K562 (cell line): Measurements from ENCODE around the gene AIFM3. TPM values are rescaled to one million over a fixed set of nuclear protein-coding genes. Genes with fewer than 3 reads are reported as not detected.

Source experiments
- FOXP1 ChIP-seq: sonication (generic); formaldehyde crosslinking; IDR thresholded peaks from 2 replicates; pipeline ENCODE4 v1.8.0; 2022; ENCODE audit warnings: mild to moderate bottlenecking, missing genetic modification reagents
- GATAD2A ChIP-seq: fragments of 450-650 bp; IDR thresholded peaks from 2 replicates; pipeline ENCODE4 v1.6.1; 2017
- HDAC3 ChIP-seq: fragments of 450-650 bp; IDR thresholded peaks from 2 replicates; pipeline ENCODE4 v1.6.1; 2018; ENCODE audit warnings: borderline replicate concordance, mild to moderate bottlenecking, moderate library complexity; ENCODE audit not compliant: partially characterized antibody
- ILF3 ChIP-seq: fragments of 450-650 bp; IDR thresholded peaks from 2 replicates; pipeline ENCODE4 v1.6.1; 2018; ENCODE audit warnings: antibody characterized with exemption, mild to moderate bottlenecking, moderate library complexity, borderline replicate concordance
- MIER1 ChIP-seq: fragments of 450-650 bp; IDR thresholded peaks from 2 replicates; pipeline ENCODE4 v1.6.1; 2016; ENCODE audit warnings: antibody characterized with exemption, mild to moderate bottlenecking, low read depth
- NEUROD1 ChIP-seq: fragments of 150-350 bp; IDR thresholded peaks from 2 replicates; pipeline ENCODE4 v1.6.1; 2014; ENCODE audit warnings: borderline replicate concordance, low read length, low read depth; ENCODE audit not compliant: partially characterized antibody
- PYGO2 ChIP-seq: fragments of 450-650 bp; IDR thresholded peaks from 2 replicates; pipeline ENCODE4 v1.6.1; 2016; ENCODE audit warnings: mild to moderate bottlenecking, missing genetic modification characterization, moderate library complexity, missing compliant biosample characterization
- SAP30 ChIP-seq: fragments of 200-600 bp; sonication (generic); IDR thresholded peaks from 2 replicates; pipeline ENCODE4 v1.6.1; 2012; ENCODE audit warnings: borderline replicate concordance, low read depth, mild to moderate bottlenecking, moderate library complexity, low read length, control low read depth, inconsistent platforms; ENCODE audit not compliant: insufficient read depth, poor library complexity, severe bottlenecking
- SP2 ChIP-seq: IDR thresholded peaks from 2 replicates; pipeline ENCODE4 v1.6.1; 2011; ENCODE audit warnings: mild to moderate bottlenecking, low read depth, low read length, moderate library complexity; ENCODE audit not compliant: poor library complexity, severe bottlenecking; ENCODE audit errors: extremely low read depth
- ZNF224 ChIP-seq: sonication (generic); formaldehyde crosslinking; IDR thresholded peaks from 2 replicates; pipeline ENCODE4 v1.8.0; 2022; ENCODE audit warnings: mild to moderate bottlenecking, missing genetic modification reagents
- ZNF717 ChIP-seq: fragments of 250-450 bp; sonication (Bioruptor Pico); IDR thresholded peaks from 2 replicates; pipeline ENCODE4 v1.5.0; 2021
- polyA plus RNA-seq, 8 experiments: library from polyadenylated mRNA; depleted of rRNA in 4 of 8; stranded (reverse) in 5 of 8; unstranded in 3 of 8; fragments of >200 nt; fragmentation: Nextera tagmentation in 2 of 8; fragmentation: Illumina TruSeq in 1 of 8; extraction: Ambion mirVana in 2 of 8; extraction: Trizol in 1 of 8; gene quantifications; 2 replicates each; pipeline versions ENCODE4 v1.2.1 to v1.2.3, GENCODE V29; 2011 to 2014; ENCODE audit warnings: inconsistent platforms in 1 of 8, missing spikeins in 1 of 8
- total RNA-seq, 7 experiments: library from RNA; depleted of rRNA in 6 of 7; stranded (reverse); fragments of >200 nt in 6 of 7; fragmentation: Illumina TruSeq in 2 of 7; extraction: Trizol in 2 of 7; gene quantifications; 2 replicates each; pipeline versions ENCODE4 v1.2.1 to v1.2.3, GENCODE V29; 2011 to 2021; ENCODE audit warnings: low replicate concordance in 1 of 7
- TF ChIP-seq, protein P1 (sequence below): conservative IDR thresholded peaks from 2 replicates; pipeline ENCODE4 v1.6.1; 2011; ENCODE audit warnings: low read depth, mild to moderate bottlenecking, low read length; ENCODE audit not compliant: control insufficient read depth
- TF ChIP-seq, protein P2 (sequence below): IDR thresholded peaks from 2 replicates; pipeline ENCODE4 v1.6.1; 2011; ENCODE audit not compliant: insufficient read length; ENCODE audit errors: extremely low read depth
- TF ChIP-seq, protein P3 (sequence below): fragments of 450-650 bp; IDR thresholded peaks from 2 replicates; pipeline ENCODE4 v1.6.1; 2016; ENCODE audit warnings: missing biosample characterization, missing genetic modification characterization
- TF ChIP-seq, protein P4 (sequence below): fragments of 250-450 bp; sonication (Bioruptor Pico); IDR thresholded peaks from 2 replicates; pipeline ENCODE4 v1.8.0; 2022; ENCODE audit warnings: inconsistent platforms
- TF ChIP-seq, protein P5 (sequence below): fragments of 250-450 bp; sonication (Bioruptor Pico); IDR thresholded peaks from 2 replicates; pipeline ENCODE4 v1.4.0; 2020

The AIFM3 gene
- total and polyA plus RNA-seq, 9 of the 15 experiments (the other 6 are each of a cell fraction or from before 2014, with no cell fraction given), result 0.03 to 0.20 (median 0.07) TPM; not detected in 1

DNA sequence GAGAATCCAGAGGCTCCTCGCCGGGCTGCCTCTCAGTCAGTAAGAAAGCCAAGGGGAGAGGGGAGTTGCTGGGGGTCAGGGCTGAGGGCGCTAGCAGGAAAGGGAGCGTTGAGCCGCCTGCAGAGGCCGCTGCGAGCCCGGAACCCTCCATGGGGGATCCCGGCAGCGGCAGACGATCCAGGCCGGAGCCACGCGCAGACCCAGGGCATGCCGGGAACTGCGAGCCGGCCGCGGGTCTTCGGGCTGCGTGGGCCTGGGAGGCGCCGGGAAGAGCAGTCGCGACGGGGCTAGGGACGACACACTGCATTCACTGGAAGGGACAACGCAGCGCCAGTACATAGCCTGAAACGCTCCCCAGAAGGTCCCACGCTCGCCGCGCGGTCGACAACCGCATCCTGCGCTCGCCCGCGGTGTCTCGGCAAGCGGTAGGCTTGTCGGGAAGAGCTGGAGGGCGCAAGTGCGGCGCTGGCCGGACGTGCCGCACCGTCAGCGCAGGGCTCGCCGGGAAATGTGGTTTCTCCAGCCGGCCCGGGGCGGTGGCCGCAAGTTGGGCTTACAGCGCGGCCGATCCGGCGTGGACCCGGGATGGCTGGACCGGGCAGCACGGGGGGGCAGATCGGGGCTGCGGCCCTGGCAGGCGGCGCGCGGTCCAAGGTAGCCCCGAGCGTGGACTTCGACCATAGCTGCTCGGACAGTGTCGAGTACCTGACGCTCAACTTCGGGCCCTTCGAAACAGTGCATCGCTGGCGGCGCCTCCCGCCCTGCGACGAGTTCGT lies 14.9 kb downstream of the AIFM3 start, which contains the start of gene LZTR1 (continued):
- TF ChIP-seq, protein P1, sequence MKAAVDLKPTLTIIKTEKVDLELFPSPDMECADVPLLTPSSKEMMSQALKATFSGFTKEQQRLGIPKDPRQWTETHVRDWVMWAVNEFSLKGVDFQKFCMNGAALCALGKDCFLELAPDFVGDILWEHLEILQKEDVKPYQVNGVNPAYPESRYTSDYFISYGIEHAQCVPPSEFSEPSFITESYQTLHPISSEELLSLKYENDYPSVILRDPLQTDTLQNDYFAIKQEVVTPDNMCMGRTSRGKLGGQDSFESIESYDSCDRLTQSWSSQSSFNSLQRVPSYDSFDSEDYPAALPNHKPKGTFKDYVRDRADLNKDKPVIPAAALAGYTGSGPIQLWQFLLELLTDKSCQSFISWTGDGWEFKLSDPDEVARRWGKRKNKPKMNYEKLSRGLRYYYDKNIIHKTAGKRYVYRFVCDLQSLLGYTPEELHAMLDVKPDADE, result no peak
- no peak for TF ChIP-seq ZNF224 (CRISPR knock-in tag)
- no peak for TF ChIP-seq GATAD2A
- TF ChIP-seq SAP30, result peak; percentile 97
- TF ChIP-seq ILF3, result no peak
- TF ChIP-seq NEUROD1, result peak; percentile 90
- TF ChIP-seq SP2, result peak; percentile 8
- no peak for TF ChIP-seq MIER1
- no peak for TF ChIP-seq HDAC3
- peak; percentile 80 for TF ChIP-seq PYGO2
- TF ChIP-seq FOXP1 (CRISPR knock-in tag), result no peak
- TF ChIP-seq, protein P2, sequence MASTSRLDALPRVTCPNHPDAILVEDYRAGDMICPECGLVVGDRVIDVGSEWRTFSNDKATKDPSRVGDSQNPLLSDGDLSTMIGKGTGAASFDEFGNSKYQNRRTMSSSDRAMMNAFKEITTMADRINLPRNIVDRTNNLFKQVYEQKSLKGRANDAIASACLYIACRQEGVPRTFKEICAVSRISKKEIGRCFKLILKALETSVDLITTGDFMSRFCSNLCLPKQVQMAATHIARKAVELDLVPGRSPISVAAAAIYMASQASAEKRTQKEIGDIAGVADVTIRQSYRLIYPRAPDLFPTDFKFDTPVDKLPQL, result no peak
- TF ChIP-seq, protein P3, sequence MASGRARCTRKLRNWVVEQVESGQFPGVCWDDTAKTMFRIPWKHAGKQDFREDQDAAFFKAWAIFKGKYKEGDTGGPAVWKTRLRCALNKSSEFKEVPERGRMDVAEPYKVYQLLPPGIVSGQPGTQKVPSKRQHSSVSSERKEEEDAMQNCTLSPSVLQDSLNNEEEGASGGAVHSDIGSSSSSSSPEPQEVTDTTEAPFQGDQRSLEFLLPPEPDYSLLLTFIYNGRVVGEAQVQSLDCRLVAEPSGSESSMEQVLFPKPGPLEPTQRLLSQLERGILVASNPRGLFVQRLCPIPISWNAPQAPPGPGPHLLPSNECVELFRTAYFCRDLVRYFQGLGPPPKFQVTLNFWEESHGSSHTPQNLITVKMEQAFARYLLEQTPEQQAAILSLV (tag), result peak; percentile 89
- TF ChIP-seq, protein P4, sequence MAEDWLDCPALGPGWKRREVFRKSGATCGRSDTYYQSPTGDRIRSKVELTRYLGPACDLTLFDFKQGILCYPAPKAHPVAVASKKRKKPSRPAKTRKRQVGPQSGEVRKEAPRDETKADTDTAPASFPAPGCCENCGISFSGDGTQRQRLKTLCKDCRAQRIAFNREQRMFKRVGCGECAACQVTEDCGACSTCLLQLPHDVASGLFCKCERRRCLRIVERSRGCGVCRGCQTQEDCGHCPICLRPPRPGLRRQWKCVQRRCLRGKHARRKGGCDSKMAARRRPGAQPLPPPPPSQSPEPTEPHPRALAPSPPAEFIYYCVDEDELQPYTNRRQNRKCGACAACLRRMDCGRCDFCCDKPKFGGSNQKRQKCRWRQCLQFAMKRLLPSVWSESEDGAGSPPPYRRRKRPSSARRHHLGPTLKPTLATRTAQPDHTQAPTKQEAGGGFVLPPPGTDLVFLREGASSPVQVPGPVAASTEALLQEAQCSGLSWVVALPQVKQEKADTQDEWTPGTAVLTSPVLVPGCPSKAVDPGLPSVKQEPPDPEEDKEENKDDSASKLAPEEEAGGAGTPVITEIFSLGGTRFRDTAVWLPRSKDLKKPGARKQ, result no peak
- TF ChIP-seq ZNF717 (CRISPR knock-in tag), result no peak
- TF ChIP-seq, protein P5, sequence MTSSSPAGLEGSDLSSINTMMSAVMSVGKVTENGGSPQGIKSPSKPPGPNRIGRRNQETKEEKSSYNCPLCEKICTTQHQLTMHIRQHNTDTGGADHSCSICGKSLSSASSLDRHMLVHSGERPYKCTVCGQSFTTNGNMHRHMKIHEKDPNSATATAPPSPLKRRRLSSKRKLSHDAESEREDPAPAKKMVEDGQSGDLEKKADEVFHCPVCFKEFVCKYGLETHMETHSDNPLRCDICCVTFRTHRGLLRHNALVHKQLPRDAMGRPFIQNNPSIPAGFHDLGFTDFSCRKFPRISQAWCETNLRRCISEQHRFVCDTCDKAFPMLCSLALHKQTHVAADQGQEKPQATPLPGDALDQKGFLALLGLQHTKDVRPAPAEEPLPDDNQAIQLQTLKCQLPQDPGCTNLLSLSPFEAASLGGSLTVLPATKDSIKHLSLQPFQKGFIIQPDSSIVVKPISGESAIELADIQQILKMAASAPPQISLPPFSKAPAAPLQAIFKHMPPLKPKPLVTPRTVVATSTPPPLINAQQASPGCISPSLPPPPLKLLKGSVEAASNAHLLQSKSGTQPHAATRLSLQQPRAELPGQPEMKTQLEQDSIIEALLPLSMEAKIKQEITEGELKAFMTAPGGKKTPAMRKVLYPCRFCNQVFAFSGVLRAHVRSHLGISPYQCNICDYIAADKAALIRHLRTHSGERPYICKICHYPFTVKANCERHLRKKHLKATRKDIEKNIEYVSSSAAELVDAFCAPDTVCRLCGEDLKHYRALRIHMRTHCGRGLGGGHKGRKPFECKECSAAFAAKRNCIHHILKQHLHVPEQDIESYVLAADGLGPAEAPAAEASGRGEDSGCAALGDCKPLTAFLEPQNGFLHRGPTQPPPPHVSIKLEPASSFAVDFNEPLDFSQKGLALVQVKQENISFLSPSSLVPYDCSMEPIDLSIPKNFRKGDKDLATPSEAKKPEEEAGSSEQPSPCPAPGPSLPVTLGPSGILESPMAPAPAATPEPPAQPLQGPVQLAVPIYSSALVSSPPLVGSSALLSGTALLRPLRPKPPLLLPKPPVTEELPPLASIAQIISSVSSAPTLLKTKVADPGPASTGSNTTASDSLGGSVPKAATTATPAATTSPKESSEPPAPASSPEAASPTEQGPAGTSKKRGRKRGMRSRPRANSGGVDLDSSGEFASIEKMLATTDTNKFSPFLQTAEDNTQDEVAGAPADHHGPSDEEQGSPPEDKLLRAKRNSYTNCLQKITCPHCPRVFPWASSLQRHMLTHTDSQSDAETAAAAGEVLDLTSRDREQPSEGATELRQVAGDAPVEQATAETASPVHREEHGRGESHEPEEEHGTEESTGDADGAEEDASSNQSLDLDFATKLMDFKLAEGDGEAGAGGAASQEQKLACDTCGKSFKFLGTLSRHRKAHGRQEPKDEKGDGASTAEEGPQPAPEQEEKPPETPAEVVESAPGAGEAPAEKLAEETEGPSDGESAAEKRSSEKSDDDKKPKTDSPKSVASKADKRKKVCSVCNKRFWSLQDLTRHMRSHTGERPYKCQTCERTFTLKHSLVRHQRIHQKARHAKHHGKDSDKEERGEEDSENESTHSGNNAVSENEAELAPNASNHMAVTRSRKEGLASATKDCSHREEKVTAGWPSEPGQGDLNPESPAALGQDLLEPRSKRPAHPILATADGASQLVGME (CRISPR knock-in tag), result peak; percentile 99
